GM19351 (cell line): Measurements from ENCODE around the gene WDR11.
A peak's percentile ranks its signal among the peaks of the same experiment; 100 is the strongest.

Experiments
- ATAC-seq: cut with Tn5 transposase; IDR thresholded peaks from one replicate; pipeline ENCODE4 v1.9.1; 2021; ENCODE audit warnings: mild to moderate bottlenecking, moderate library complexity; ENCODE audit not compliant: unreplicated experiment

The WDR11 gene

DNA sequence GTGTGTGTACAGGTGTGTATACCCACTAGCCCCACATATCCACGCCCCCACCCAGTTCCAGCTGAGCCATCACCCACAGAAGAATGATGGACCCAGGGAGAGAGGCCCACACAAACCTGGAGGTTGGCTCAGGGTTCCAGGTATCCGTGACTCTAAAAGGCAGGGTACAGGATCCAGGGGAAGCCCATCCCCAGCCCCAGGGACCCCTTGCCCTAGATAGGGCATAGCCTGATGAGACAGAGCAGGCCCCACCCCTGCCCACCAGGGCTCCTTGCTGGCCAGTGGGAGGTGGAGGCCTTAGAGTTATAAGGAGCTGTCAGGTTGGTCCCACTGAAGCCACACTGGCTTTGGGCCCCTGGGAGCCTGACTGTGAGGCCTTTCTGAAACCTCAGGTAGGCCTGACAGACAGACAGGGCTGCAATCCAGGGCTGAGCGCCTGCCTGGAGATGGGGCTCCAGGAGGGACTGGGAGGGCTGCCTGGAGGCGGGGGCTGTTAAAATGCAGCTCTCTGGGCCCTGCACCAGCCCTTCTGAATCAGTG, 93.5 kb downstream of the WDR11 start:
- no peak for ATAC-seq

DNA sequence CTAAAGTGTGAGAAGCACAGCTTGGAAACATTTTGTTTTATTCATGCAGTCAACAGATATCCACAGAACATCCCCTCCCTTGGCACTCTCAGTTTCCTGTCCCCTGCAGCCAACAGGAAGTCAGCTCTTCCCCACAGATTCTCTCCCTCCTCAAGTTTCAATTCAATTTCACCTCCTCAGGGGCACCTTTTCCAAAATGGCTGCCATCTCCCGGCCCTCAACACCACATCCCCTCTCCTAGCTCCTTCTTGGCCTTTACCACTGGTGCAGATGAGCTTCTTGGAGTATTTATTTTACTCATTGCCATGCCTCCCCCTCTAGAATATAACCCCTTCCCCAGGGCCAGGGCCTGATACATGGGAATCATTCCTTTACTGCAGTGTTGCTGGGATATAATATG, 94.0 kb downstream of the WDR11 start:
- ATAC-seq, result no peak

DNA sequence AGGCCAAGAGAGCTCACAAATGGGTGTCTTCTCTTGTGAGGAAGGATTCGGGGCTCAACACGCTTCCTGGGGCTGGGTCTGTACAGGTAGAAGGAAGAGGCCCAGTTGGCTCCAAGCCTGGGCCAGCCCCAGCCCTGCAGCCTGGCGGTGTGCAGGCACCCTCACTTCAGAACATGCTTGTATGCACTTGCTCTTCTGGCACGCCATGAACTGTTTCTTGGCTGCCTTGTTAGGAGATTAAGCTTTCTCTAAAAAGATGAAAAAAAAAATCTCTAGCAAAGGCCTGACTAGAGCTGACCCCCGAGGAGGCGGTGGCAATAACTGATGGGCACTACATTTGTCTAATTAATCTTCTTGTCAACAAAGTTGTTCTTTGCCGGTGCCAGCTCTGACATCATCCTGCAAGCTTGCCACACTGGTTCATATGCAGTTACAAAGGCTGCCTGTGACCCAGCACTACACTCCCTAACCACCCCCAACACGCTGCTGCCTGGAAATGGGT, 94.7 kb downstream of the WDR11 start:
- no peak for ATAC-seq

DNA sequence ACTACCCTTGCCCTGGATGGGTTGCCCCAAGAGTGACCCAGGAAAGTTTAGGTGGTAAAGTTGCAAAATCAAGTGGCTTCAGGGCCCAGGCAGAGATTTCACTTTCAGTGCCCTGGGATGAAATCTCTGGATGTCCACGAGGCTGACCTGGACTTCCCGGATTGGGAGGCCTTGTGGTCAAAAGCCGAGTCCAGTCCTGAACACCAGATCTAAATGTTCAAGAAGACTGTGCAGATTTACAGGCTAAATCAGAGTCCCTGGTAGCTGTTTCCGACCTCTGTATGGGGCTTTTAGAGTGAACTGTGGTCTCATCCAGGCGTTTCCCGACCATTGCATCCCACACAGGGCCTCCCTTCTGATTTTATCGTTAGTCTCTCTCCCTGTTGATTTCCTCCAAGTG, 95.3 kb downstream of the WDR11 start:
- ATAC-seq, result no peak

DNA sequence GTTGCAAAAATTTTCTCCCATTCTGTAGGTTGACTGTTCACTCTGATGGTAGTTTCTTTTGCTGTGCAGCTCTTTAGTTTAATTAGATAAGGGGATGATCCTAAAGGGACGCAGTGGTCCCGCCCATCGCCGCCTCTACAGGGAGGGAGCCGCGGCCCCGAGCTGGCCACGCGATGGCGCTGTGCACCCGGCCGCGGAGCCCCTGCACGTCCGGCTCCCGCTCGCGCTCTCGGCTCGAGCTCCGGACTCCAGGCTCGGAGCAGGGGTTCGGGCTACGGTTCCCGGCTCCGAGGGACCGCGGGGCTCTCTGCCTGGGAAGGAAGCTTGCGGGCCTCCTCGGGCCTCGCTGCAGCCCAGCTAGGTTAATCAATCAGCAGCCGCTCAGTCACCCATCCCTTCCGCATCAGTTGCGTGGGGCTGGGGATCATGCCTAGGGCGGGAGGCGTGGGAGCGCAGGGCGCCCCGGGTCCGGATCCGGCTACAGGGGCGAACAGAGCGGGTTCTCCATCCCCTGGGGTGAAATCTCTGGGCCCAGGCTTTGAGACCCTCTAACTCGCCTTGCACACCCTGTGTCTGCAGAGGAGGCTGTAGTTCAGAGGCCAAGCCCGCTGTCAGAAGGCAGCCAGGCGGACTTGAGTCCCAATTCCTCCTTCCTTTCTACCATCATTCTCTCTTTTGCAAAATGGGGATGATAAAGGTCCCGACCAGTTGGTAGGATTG, 97.9 kb downstream of the WDR11 start:
- peak; percentile 95 for ATAC-seq

DNA sequence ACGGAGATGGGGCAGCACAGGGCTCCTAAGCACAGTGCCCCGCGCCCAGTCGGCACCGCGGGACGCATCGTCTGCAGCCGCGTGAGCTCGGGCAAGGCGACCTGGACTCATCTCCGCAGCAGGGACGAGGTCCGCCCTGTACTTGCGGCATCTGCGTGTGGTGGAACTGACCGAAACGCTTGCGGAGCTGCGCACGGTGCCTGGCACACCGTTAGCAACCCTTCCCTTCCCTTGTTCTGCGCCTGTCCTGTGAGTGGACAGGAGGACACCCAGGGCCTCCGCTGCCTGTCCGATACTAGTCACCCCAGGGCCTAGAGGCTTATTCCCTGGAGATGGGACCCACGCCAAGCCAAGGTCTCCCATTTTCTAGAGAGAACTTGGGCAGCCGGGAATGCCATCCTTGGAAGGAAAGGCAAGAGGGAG, 98.5 kb downstream of the WDR11 start:
- no peak for ATAC-seq

DNA sequence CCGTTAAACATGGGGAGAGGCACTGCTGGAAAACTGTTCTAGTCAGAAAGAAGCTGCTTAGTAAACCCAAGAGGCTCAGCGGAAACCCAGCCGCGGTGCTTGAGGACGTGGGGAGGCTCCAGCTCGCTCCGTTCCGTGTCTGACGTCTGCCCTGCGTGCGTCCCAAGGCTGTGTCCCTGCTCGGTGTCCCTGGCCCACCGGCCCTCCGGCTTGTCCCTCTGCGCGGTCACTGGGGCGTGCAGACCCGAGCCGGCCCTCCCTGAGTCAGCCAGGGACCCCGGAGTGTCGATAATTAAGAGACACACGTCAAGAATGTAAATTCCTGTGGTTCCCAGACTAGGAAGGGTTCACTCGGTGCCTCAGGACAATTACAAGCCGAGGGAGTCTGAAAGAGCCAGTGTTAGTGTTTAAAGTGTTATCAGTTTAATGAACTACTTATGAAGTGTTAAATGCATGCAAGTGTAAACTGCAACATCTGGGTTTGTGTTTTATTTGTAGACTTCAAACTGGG, 98.9 kb downstream of the WDR11 start:
- no peak for ATAC-seq

DNA sequence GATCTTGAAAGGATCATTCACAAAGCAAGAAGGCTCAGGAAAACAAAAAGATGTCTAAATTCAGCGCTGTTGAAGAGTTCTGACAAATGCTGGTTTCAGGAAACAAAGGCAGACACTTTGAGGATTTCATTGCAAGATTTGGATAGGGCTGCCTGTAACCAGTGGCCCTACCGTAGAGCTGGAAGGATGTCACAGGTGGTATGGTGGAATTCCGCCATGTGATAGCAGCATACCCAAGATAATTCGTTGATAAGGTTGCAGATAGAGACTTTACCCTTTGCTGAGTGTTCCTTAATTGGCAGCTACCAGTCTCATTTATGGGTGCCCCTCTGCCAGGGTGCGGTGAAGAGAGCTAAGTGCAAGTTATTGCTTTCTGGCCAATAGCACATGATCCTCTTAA, 100.1 kb downstream of the WDR11 start:
- no peak for ATAC-seq

DNA sequence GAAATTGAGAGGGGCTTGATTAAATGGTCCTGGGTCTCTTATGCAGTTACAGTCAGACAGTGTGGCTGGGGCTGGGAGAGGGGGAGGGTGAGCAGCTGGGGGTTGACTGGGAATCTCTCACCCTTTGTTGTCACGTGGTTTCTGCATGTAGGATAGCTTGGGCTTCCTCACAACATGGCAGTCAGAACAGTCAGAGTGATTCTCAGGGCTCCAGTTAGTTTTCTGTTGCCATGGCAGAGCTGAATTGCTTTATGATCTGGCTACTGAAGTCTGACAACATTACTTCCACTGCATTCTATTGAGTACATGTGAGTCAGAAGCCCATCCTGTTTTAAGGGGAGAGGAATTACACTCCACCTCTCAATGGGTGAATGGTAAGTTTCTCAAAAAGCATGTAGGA, 102.7 kb downstream of the WDR11 start:
- ATAC-seq, result no peak
